DMS 273 (cell line): ENCODE results near the gene RNU5B-1.

ENCODE experiments used
- DNase-seq: peaks from one replicate; lab custom pipeline; 2025; ENCODE audit not compliant: unreplicated experiment; lab: John Stamatoyannopoulos, UW

The RNU5B-1 gene

DNA sequence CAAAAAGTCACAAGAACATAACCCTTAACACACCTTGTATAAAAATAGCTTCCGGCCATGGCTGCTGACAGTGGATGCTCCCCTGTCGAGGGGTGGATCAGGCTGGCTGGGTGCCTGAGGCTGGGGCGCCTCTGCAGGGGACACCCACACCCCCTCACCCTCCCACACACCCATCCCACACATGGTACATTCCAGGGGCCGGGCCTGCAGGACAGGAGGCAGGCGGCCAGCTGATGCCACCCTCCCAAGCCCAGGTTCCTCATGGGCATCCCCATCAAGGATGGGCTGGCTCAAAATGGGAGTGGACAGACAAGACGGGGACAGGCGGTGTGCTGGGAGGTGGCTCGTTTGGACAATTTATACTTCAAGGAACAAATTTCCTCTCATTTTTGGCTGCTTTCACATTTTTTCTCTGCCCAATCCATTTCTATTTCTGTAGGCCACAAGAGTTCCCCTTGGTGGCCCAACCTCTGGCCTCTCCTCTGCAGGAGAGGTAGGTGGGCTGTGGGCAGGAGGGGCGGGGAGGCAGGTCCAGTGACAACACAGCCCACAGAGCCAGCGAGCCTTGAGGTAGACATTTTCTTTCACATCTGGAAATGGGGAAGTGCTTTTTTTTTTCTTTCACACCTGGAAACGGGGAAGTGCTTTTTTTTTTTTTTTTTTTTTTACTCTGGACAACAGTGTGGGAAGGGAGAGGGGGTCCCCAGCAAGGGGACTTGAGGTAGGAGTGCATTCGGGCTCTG is 23.3 kb downstream of the RNU5B-1 start:
- no peak for DNase-seq

DNA sequence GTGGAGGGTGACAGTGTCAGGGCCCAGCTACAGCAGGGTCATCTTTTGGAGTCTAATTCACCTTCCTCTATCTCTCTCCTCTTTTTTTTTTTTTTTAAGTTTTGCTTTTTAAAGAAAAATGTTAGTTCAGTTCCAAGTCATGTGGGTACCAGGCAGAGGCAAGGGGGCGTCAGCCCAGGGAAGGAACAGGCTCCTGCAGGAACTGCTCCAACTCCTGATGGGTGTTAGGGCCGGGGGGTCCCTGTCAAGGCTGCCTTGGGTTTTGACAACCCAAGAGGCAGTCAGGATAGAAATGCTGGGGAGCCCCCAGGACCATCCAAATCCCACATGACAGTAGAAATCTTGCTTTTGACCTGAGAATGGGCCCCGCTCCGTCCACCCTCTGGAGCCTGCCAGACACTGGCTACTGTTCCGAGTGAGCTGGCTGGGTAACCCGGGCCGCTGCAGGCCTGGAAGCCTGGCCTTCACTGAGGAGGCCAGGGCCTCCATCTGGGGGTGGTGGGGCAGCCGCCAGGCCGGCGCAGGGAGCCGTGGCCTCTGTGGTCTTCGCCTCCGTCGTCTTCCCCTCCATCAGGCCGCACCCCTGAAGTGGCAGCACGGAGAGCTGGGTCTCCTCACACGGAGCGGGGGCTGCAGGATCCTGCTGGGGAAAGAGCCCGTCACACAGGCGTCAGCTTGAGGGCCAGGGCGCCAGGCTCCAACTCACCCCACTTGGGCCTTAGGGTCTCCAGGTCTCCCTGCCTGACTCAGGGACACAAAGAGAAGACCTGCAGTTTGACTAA is 24.2 kb downstream of the RNU5B-1 start:
- DNase-seq = no peak

DNA sequence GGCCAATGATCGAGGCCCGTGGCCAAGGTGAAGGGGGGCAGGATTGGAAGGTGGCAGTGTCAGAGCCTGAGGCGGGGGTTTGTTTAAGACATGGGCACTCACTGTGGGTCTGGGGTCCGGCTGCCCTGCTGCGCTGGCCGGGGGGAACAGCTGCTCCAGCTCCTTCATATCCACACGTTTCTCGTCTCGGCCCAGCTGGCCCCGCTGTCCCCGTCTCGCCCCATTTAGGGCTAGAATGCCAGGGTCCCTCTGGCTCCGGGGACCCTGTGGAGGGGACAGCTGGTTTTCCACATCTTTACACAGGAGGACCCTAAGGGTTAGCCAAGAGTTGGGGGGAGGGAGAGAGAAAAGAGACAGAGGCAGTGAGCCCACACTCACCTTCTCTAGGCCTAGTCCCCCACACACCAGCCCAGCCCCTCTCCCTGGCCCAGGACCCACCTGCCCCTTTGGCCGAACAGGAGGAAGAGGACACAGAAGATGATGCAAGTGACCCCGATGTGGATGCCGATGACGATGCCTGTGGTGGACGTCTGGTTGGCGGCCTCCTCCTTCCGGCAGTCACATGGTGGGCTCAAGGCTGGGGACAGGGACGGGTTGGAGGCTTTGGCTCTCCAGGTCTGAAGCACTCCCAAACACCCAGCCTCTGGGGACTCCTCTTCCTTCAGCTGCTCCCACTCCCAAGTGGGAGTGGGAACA is 25.0 kb downstream of the RNU5B-1 start:
- no peak for DNase-seq

DNA sequence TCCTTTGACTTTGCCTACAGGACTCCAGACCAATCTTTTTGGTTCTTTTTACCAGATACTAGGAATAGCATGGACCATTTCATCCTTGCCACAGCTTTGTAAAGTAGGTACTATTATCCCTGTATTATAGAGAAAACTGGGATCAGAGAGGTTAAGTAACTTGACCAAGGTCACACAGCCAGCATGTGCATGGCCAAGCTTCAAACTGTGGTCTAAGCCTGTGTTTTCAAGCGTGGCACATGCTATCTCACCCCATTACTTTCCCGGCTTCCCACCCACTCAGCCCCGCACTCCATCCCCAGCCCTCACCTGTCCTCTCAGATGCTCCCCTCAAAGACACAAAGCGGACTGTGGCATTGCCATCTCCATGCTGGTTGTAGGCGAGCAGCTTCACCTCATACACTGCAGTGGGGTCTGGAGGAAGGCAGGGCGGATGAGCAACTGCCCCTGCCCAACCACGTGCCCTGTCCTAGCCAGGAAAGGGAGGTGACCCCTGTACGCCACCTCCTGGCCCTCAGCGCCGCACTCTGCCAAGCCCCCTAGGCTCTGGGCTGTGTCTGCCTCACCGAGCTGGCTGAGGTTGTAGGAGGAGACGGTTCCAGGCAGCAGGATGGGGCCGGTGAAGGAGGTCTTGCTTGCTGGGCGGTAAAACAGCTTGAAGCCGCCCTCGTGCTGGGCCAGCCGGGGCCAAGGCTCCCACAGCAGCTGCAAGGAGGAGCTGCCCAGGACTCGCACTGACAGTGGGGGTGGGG is 25.7 kb downstream of the RNU5B-1 start:
- DNase-seq = no peak

DNA sequence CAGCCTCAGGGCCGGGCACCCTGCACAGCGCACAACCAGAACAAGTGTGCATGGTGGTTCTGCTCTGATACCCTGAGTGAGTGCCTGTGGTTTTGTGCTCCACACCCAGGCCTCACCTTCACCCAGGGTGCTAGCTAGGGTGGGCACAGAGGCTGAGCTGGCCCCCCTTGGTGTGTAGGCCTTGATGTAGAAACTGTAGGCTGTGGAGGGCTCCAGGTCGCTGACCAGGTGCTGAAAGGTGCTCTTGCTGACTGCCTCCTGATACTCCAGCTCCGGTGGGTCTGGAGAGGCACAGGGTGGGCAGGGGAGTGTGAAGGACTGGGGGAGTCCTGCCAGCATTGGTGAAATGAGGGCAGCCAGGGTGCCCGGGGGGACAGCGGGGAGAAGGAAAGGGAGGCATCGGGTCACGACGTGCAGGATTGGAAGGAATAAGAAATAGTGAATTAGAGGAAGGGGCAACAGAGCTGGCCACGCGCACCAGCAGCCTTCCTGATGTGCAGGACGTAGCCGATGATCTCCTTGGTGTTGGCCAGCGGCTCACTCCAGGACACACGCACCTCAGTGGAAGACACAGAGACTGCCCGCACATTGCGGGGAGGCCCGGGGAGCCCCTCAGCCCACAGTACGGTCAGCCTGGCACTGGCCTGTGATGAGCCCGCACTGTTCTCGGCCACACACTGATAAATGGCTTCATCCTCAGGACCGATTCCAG is 26.6 kb downstream of the RNU5B-1 start:
- no peak for DNase-seq

DNA sequence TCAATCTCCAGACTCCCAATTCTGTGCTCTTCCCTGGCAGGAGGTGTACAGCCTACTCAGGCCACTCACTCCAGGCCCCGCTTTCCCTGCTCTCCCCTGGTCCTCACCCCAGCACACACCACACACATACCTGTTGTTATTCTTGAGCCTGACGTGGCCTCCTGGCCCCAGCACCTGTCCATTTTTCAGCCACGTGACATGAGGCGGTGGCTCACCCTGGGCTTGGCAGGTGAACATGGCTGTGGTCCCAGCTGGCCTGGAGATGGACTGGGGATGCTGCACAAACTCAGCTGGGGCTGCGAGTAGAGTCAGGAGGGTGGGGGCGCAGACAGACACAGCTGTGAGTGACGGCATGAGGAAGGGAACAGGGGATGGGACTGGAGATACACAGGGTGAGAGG is 27.3 kb downstream of the RNU5B-1 start:
- no peak for DNase-seq

DNA sequence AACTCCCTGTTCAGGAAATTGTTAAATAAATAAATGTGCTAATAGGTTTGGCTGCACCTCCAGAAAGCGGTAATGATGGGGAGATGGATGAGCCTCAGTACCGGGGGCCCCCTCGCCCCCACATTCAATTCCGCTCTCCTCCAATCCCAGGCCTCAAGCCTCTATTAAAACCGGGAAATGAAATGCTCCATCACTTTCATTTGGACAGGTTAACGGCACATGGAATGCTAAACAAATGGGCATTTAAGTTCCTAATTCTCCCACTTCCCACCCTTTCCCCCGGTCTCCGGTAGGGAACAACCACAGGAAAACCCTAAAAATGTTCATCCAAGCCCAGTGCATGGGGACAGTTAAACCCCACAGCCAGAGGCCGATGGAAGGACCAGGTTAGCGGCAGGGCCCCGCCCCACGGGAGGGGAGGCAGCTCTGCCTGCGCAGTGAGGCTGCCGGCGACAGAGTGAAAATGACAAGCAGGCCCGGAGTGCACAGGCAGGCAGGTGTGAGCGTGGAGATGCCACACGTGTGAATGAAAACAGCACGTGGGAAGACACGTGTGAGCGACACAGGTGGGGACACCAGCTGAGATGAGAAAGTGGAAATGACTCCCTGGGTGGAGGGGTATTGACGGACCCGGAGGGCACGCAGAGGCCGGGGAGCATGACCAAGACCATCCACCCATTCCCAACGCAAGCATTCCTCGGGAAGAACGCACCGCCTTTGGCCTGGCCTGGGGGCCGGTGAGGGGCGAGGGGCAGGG is 28.1 kb downstream of the RNU5B-1 start:
- DNase-seq = no peak

DNA sequence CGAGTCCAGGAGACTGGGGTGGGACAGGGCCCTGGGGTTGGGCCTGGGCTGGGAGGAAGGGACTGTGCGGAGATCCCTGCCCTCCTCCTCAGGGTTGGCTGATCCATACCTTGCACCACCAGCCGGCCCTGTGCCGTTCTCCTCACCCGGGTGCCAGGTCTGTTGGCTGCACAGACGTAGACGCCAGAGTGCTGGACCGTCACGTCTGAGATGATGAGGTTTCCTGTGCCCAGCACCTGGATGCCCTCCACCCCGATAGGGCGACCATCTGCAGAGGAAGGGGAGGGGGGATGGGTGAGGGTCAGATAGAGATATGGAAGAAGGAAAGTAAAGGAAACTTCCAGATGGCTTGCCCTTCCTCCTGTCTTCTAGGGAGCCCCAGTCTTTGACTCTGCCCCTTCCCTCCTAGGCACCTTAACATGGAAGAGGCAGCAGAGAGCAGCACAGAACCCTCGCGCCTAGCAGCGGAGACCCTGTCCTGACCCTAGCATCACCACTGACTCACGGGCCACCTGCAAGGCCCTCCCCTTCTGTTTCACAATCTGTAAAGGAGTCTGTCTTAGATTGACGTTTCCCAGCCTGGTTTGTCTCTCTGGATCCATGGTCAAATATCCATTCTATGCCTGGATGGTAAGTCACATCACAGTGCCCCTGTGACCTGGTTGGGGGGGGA is 28.8 kb downstream of the RNU5B-1 start:
- peak; percentile 71 for DNase-seq

DNA sequence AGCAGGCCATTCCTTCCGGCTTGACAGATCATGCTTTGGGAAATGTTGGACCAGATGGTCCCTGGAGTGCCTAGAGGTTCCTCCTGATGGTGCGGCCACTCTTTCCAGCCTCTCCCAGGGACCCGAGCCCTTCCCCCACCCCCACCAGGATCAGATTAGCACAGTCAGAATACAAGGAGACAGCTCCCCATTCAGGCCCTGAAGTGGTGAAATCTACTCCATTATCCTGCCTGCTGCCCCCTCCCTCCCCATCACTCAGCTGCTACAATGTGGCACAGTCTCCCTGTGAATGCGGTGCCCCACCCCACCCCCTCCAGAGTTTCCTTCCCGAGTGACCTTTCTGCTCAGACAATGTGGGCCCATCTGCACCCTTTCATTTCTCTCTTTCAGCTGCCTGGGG is 29.4 kb downstream of the RNU5B-1 start:
- DNase-seq = peak; percentile 74

DNA sequence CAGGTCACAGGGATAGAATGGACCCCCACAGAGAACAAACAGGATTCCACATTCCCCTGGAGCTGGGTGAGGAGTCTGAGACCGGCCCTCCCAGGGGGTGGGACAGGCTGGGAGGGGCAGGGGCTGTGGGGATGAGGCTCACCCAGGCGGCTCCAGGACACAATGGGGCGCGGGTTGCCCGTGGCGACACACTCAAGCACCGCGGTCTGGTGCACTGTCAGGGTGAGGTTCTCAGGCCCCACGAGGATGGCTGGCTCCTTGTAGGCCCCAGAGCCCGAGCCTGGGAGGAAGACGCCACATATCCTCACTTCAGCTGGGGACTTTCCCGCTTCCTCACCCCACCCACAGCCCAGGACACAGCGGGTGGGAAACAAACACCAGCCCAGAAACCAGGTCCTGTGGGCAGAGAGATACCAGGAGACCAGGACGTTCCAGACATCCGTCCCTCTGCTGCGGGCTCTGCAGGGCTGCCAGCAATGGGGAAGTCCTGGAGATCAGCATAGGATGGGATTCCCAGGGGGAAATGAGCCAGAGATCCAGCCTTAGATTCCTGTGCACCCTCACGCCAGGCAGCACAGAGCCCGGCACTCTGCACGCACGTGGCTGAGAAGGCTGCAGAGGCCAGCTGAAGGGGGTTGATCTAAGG is 30.2 kb downstream of the RNU5B-1 start:
- peak; percentile 20 for DNase-seq

DNA sequence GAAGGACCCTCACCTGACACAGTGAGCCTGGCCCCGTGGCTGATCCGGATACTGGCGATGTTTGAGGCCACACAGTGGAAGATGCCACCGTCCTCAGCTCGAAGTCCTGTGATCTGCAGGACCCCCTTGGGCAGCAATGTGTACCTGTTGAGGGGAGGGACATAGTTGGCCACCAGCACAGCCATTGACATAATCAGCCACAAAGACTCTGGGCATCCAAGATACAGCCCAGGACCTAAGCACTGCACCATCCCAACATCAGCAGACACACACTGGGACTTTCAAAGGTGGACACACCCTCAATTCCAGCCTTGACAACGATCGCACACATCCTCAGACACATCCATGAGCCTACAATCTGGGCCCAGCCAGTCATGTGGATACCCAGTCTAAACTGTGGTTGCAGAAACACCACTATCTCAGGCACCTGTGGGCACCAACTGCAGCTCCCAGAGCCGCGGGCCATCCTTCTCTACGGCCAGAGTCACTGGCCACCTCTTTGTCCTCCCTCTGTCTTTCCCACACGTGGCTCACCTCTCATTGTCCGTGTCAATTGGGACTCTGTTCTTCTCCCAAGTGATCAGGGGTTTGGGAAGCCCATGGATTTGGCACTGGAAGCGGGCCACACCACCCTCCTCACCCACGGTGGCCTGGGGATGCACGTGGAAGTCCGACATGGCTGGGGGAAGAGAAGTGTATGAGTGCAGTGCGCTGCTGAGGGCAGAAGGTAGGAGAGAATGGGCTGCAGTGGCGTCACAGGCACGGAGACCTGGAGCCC is 31.0 kb downstream of the RNU5B-1 start:
- no peak for DNase-seq

DNA sequence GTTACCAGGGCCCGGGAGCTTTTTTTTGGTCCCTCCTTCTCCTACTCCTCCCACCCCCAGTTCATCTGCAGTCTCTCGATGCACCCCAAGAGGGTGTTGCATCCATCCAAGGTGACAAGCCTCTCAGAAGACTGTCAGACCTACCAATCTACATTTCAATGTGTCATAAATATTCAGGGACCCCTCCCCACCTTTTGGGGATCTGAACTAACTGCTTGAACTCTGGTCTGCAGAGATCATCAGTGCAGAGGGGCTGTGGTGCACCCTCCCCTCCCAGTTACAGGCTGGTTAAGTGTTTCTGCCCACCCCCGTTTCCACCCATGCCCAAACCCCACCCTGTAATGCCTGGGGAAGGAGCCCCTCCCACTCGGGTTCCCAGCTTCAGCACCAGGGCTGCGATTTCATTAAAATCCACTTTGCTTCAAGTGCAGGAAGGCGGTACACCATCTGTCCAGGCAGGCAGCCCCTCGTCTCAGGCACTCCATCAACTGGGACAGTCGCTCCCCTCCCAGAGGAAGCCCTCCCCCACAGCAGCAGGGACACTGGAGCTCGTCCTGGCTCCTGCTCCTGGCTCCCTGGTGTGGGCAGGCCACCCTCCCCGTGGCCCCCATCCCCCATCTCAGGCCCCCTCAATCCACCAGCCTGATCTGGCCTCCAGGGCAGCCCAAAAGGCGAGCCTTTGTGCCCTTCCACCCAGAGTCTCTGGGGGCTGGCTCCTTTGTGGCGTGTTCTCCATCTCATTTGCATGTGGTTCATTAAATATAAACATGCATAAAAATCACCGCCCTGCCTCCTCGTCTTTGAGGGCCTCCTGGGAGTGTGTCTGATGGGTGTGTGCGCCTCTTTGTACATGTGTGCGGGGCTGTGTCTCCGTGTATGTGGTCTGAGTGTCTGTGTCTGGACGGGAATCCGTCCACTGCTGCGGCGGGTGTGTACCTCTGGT is 32.3 kb downstream of the RNU5B-1 start:
- peak; percentile 62 for DNase-seq

DNA sequence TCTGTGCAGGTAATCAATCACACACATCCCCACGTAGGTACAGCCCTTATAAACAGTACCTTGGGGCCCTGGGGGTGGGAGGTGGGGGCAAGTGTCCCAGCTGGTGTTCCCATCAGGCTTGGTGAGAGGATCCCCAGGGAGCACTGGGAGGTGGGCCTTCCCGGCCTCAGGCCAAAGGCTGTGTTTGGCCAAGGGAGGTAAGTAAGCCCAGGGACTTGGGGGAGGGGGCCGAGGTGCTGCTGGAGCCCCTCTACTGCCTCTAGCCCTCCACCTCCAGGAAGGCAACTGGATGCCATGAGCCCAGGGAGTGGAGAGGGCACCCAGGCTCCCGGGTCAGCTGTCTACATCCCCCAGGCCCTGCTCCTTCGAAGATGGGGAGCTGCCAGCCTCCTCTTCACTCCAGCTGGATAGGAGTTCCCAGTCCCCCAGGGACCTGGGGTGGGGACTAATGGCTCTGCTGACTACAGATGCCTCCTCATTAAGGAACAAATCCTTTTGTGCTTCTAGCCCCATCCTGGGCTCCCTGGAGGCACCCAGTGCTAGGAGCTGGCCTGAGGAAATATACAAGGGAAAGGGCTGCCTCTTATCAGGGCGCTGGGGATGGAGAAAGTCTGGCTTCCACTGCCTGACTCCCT is 33.1 kb downstream of the RNU5B-1 start:
- DNase-seq = peak; percentile 37

DNA sequence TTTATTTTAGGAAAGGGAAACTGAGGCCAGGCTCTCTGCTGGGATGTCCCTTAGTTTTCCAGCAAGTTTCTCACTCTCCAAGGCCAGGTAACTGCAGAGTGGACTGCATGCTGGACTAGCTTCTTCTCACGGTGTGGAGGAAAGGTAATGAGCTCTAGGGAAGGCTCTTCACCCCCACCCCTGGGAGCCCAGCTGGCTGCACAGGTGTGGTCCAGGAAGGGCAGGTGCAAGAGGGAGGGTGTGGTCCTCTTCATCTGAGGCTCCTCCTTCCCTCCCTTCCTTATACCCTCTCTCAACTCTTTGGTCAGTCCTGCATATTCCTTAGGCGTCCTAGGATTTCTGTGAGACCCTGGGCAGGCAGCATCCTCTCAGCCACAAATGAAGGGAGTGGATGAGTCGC is 33.9 kb downstream of the RNU5B-1 start:
- DNase-seq = no peak

DNA sequence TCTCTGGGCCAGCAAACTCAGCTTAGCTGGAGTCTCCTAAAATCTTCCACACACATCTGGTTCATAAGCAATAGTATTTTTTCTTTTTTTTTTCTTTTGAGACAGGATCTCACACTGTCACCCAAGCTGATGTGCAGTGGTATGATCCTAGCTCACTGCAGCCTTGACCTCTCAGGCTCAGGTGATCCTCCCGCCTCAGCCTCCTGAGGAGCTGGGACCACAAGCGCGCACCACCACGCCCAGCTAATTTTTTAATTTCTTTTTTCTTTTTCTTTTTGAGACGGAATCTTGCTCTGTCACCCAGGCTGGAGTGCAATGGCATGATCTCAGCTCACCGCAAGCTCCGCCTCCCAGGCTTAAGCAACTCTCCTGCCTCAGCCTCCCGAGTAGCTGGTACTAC is 34.3 kb downstream of the RNU5B-1 start:
- DNase-seq = no peak

DNA sequence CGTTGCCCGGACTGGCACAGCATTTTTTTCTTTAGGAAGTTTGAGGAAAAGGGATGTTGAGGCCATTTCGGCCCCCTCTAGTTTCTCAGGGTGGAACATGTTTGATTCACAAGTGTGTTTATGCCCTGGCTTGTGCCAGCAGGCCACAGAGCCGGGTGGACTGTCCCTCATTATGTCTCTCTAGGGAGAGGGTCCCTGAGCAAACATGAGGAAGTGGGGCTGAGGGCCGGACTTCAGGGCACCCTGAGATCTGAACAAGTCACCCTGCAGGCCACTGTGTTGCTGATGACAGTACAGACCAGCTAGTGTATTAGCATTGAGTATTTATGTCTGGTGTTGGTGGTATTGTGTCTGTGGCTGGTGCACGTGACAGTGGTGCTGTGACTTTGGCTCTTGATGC is 34.9 kb downstream of the RNU5B-1 start:
- DNase-seq = no peak

DNA sequence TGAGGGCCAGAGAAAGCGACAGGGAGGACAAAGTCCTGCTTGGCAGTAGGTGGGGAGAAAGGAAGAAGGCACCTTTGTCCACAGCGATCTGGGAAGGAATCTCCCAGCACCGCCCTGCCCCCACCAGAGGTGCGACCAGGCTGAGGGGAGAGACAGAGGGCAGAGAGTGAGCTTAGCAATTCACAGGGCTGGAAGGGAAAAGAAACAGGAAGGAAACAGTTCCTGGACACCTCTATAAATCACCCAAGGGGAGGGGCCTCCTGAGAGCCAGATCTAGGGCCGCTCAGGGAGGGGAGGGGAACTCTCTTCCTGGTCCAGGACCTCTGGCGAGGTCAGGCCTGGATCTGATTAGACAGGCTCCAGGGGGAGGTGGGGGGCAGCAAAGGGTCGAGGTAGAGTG is 35.4 kb downstream of the RNU5B-1 start:
- DNase-seq = no peak
